HG02798 (cell line): ENCODE results near the gene WFDC2.

Experiments
- ATAC-seq: cut with Tn5 transposase; IDR thresholded peaks from one replicate; pipeline ENCODE4 v1.9.1; 2021; ENCODE audit warnings: mild to moderate bottlenecking; ENCODE audit not compliant: unreplicated experiment, poor library complexity

WFDC2 gene

DNA sequence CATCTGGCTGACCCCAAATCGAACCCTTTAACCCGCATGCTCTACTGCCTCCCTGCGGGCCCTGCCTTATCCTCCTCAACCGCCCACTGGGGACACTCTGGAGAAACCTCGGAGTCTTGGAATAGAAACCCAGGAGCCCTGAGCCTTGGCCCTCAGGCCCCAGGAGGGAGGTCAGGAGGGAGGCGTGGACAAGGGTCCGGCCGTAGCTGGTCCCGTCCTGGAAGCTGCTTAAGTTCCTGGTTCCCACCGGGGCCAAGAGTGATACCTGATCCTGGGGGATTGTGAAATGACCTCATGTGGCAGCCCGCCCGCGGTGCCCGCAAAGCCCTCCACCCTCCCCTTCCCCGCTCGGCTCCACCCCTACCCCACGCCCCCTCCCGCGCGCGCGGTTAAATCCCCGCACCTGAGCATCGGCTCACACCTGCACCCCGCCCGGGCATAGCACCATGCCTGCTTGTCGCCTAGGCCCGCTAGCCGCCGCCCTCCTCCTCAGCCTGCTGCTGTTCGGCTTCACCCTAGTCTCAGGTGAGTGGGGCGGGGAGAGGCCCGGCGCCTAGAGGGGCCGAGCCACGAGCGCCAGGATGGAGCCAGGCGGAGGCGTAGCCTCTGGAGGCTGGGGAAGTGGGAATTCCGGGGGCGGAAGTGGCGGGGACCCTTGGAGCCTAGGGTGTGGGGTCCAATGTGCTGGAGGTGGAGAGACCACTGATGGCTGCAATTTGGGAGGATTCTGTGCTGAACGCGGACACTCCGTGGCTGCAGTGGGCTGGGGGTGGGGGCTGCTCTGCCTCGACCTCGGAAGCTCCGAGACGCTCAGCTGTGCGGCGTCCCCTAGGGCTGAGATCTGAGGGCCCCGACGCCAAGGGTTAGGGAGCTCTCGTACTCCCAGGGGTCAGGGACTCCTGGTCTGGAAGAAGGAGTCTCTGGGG lies at the start of gene WFDC2:
WFDC2 (plus strand) TSS at position 418 of the 926 bp plus-strand sequence; CDS start at position 447, 29 bp downstream.
- no peak for ATAC-seq

GRCh38 chr20:45420125-45420524 lies 49.4 kb upstream of the WFDC2 start:
- no peak for ATAC-seq

- ATAC-seq, result no peak
Measured at GRCh38 chr20:45423700-45424099, 45.9 kb upstream of the WFDC2 start.

GRCh38 chr20:45425561-45425960 lies 44.0 kb upstream of the WFDC2 start:
- ATAC-seq, result no peak

GRCh38 chr20:45426320-45427016 lies 43.1 kb upstream of the WFDC2 start:
- ATAC-seq, result no peak

DNA sequence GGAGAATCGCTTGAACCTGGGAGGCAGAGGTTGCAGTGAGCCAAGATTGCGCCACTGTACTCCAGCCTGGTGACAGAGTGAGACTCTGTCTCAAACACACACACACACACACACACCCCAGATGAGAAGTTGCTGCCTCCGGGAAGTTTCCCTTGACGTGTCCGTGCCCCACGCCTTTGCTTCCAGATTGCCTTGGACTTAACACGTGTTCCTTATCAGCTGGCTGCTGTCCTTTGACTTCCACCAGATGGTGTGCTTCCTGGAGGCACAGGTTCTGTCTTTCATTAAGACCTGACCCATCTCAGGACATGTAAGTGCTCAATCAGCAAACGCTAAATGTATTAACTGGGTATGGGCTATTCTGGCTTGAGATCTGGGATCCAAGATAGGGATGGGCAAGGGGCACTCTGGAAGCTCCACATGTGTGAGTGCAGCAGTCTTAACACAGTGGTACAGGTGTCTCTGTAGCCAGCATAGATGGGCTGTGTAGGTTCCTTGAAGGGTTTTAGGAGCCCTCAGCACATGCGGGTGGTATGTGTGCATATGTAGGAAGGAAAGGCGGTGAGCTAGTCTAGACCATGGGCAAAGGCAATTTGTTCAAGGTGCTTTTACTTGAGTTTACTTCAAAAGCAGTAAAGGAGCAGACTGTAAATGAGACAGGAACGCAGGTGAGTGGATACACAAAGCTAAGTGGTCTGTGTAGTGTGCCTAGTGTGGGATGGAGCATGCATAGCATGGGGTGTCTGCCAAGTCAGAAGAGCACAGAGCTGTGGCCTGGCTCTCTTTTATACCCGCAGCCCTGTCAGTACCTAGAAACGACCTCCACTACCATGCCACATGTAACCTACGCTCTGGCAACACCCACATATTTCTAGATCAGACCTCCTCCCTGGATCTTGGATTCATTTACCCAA lies 42.1 kb upstream of the WFDC2 start:
- no peak for ATAC-seq

DNA sequence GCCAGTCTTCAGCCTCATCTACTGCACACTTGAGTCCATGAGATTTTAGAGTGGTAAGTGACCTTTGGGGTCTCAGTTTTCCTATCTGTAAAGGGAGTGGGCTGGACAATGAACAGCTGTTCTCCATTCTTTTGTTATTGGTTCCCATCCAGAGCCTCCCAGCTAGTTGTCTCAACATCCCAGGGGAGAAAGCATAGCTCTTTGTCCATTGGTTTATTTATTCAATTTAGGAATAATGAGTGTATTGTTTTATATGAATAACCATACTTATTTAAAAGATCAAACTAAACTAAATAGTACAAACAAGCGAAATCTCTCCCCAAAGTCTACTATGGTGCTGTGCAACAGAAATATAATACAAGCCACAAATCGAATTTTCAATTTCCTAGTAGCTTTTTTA lies 39.9 kb upstream of the WFDC2 start:
- no peak for ATAC-seq

DNA sequence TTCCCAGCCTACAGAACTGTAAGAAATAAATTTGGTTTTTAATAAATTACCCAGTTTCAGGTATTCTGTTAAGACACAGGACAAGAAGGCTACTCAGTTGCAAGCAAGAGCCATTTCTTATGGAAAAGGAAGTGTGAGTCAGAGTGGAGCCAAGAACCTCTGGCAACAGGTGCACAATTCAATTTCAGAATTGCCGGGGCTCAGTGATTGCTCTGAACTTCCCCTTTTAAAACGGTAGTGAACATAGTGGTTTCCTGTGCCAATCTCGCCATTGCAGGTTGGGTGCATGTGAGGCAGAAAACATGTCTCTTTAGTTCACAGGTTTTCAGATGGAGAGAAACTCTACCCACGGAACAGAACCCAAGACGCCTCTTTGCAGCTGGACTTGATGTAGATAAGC lies 37.3 kb upstream of the WFDC2 start:
- ATAC-seq, result peak; percentile 61

GRCh38 chr20:45433316-45433715 lies 36.2 kb upstream of the WFDC2 start:
- ATAC-seq, result no peak

- no peak for ATAC-seq
Measured at GRCh38 chr20:45433976-45434375, 35.6 kb upstream of the WFDC2 start.

GRCh38 chr20:45436732-45437485 lies 32.6 kb upstream of the WFDC2 start:
- ATAC-seq, result peak; percentile 89

- no peak for ATAC-seq
Measured at GRCh38 chr20:45440424-45440823, 29.1 kb upstream of the WFDC2 start.

DNA sequence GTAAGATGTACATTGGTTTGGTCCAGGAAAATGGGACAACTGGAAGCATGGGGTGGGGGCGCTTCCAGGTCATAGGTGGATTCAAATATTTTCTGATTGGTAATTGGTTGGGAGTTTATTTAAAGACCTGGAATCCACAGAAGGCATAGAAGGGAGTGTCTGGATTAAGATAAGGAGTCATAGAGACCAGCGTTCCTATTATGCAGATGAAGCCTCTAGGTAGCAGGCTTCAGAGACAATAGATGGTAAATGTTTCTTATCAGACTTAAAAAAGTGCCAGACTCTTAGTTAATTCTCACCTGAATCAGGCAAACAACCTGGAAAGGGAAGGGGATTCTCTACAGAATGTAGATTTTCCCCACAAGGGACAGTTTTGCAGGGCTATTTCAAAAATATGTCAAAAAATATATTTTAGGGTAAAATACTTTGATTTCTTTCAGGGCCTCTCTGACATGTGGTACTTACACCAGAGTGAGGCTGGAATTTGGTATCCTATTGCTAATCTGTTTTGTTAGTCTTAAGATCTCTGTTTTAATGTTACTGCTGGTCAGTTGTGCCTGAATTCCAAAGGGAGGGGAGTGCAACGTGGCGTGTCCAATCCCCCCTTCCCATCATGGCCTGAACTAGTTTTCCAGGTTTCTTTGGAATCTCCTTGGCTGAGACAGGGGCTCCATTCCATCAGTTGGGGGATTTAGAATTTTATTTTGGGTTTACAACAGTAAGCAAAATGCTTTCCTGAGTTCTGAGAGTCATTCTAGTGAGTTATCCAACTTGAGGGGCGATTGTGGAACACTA lies 28.5 kb upstream of the WFDC2 start:
- no peak for ATAC-seq

DNA sequence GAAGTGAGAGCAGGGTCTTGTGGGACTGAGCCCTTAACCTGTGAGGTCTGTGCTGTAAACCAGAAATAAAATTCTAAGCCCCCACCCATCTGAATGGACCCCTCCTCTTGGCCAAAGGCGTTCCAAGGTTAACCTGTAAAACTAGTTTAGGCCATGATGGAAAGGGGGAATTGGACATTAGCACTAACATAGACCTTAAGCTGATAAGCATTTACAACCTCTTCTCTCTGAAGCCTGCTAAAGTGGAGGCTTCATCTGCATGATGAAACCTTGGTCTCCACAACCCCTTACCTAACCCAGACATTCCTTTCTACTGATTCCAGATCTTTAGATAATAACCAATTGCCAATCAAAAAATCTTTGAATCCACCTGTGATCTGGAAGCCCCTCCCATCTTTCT lies 27.8 kb upstream of the WFDC2 start:
- ATAC-seq, result no peak

DNA sequence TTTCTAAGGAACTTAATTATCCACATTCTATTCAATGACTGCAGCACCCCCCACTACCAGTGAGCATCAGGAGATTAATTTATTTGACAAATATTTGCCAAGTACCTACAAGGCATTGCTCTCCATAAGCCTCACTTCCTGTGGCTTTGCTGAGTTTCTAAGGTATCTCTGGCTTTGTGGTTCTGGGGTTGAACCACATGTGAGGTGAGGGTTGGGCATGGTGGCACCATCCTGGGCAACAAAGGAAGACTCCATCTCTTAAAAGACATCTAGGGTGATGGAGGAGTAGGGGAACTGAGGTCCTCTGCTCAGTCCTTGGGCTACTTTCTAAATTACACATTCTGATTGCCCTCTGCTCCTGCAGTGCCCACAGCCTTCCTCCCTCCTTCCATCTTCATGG lies 25.5 kb upstream of the WFDC2 start:
- ATAC-seq, result no peak

- no peak for ATAC-seq
Measured at GRCh38 chr20:45445805-45446562, 23.6 kb upstream of the WFDC2 start.

DNA sequence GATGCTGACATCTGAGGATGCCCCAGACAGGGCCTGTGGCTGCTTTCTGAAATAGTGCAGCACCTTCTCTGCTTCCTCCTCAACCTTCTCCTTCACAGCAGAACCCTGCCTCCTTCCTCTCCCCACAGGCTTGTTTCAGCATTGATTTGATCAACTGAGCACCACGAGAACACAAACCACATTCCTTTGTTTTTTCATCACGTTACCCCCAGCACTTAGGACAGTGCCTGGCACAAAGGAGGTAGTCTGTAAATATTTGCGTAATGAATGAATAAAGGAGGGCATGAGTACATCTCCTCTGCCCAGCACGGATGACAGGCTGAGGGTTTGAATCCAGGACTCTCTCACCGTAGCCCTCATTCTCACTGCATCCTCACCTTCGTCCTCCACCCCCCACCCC lies 21.3 kb upstream of the WFDC2 start:
- no peak for ATAC-seq

DNA sequence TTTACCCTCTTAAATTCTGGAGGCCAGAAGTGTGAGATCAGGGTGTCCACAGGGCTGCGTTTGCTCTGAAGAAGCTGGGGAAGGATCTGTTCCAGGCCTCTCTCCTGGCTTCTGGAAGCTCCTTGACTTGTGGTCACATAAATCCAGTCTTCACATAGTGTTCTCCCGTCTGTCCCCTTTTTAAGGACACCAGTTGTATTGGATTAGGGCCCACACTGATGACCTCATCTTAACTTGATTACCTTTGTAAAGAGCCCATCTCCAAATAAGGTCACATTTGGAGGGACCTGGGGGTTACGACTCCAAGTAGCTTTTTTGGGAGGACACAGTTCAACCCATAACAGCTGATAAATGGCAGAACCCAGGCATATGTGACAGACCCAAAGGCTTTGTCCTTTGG lies 20.0 kb upstream of the WFDC2 start:
- no peak for ATAC-seq
